GM21576 (cell line): ENCODE data around the gene ESYT2.
"Not testable (repeated sequence)": the region's sequence is repeated elsewhere in the genome, so short reads cannot be mapped to it uniquely, and the experiment has no call there.

Experiments
- ATAC-seq: cut with Tn5 transposase; IDR thresholded peaks from one replicate; pipeline ENCODE4 v1.9.1; 2021; ENCODE audit warnings: mild to moderate bottlenecking, moderate library complexity; ENCODE audit not compliant: unreplicated experiment

Gene ESYT2

GRCh38 chr7:158858592-158859503 is 29.5 kb upstream of the ESYT2 start:
- ATAC-seq: no peak

GRCh38 chr7:158856883-158857668 is 27.8 kb upstream of the ESYT2 start:
- peak; percentile 26 for ATAC-seq

- no peak for ATAC-seq
Observed at GRCh38 chr7:158854681-158855081, 25.4 kb upstream of the ESYT2 start.

GRCh38 chr7:158850545-158851102 is 21.3 kb upstream of the ESYT2 start:
- no peak for ATAC-seq

GRCh38 chr7:158849768-158850544 is 20.6 kb upstream of the ESYT2 start:
- ATAC-seq: no peak

GRCh38 chr7:158849442-158849767 is 20.1 kb upstream of the ESYT2 start:
- no peak for ATAC-seq

- no peak for ATAC-seq
Observed at GRCh38 chr7:158847451-158847866, 18.1 kb upstream of the ESYT2 start.

GRCh38 chr7:158846304-158846703 is 17.0 kb upstream of the ESYT2 start:
- no peak for ATAC-seq

- no peak for ATAC-seq
Observed at GRCh38 chr7:158843771-158844170, 14.5 kb upstream of the ESYT2 start.

- no peak for ATAC-seq
Observed at GRCh38 chr7:158842486-158842885, 13.2 kb upstream of the ESYT2 start.

GRCh38 chr7:158840604-158841003 is 11.3 kb upstream of the ESYT2 start:
- no peak for ATAC-seq

- not testable (repeated sequence) for ATAC-seq
Observed at GRCh38 chr7:158839177-158839576, 9.9 kb upstream of the ESYT2 start.

GRCh38 chr7:158837790-158838637 is 8.7 kb upstream of the ESYT2 start:
- ATAC-seq: no peak

GRCh38 chr7:158836692-158837091 is 7.4 kb upstream of the ESYT2 start:
- ATAC-seq: no peak

- ATAC-seq: no peak
Observed at GRCh38 chr7:158834878-158835784, 5.8 kb upstream of the ESYT2 start.

GRCh38 chr7:158832994-158833393 is 3.7 kb upstream of the ESYT2 start:
- no peak for ATAC-seq

GRCh38 chr7:158831738-158832091 is 2.4 kb upstream of the ESYT2 start:
- ATAC-seq: no peak

- ATAC-seq: no peak
Observed at GRCh38 chr7:158830211-158830723, 958 bp upstream of the ESYT2 start.

- ATAC-seq: peak; percentile 40
Observed at GRCh38 chr7:158829021-158829341, 328 bp downstream of the ESYT2 start.
